Suprapubic skin (tissue), 3 donors: ENCODE results near the gene OR4X2.

ENCODE experiments used
- POLR2A ChIP-seq, 2 donors: fragments of 450-650 bp; IDR thresholded peaks; one replicate each; pipeline ENCODE4 v1.6.1; 2017; ENCODE audit warnings: antibody characterized with exemption in 2 of 2, mild to moderate bottlenecking in 2 of 2, moderate library complexity in 2 of 2
- TF ChIP-seq, protein P1 (sequence below), 2 donors: fragments of 200-600 bp in 1 of 2; fragments of 450-650 bp in 1 of 2; sonication (generic) in 1 of 2; IDR thresholded peaks; one replicate each; pipeline ENCODE4 v1.5.1; 2016 to 2019; ENCODE audit warnings: antibody characterized with exemption in 2 of 2, mild to moderate bottlenecking in 1 of 2, moderate library complexity in 1 of 2

GRCh38 chr11:48216510-48216909 lies 28.4 kb upstream of the OR4X2 start, which contains the start of gene OR4B1:
- TF ChIP-seq, protein P1, sequence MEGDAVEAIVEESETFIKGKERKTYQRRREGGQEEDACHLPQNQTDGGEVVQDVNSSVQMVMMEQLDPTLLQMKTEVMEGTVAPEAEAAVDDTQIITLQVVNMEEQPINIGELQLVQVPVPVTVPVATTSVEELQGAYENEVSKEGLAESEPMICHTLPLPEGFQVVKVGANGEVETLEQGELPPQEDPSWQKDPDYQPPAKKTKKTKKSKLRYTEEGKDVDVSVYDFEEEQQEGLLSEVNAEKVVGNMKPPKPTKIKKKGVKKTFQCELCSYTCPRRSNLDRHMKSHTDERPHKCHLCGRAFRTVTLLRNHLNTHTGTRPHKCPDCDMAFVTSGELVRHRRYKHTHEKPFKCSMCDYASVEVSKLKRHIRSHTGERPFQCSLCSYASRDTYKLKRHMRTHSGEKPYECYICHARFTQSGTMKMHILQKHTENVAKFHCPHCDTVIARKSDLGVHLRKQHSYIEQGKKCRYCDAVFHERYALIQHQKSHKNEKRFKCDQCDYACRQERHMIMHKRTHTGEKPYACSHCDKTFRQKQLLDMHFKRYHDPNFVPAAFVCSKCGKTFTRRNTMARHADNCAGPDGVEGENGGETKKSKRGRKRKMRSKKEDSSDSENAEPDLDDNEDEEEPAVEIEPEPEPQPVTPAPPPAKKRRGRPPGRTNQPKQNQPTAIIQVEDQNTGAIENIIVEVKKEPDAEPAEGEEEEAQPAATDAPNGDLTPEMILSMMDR (IDR thresholded peaks at IDR 0.05), result no peak
- TF ChIP-seq POLR2A (IDR thresholded peaks at IDR 0.05), result no peak
